Neuronal stem cell (in vitro differentiated cells): Measurements from ENCODE around the gene FADS2.

Experiments
- DNase-seq: peaks from one replicate; pipeline ENCODE4 v3.0.0-alpha.2; 2013; ENCODE audit warnings: low spot score
- H2AFZ ChIP-seq: one replicate; pipeline ENCODE4 v1.6.1; 2013; ENCODE audit warnings: mild to moderate bottlenecking, low read length, inconsistent platforms
- H2AK5ac ChIP-seq: 2 replicates; pipeline ENCODE4 v1.6.1; 2013; ENCODE audit warnings: low read depth, mild to moderate bottlenecking, inconsistent platforms, low read length, moderate library complexity, mixed read lengths
- H2BK120ac ChIP-seq: 2 replicates; pipeline ENCODE4 v1.6.1; 2013; ENCODE audit warnings: low read depth, mild to moderate bottlenecking, inconsistent platforms, low read length, moderate library complexity, mixed read lengths
- H2BK12ac ChIP-seq: one replicate; pipeline ENCODE4 v1.6.1; 2013; ENCODE audit warnings: low read length, inconsistent platforms
- H2BK15ac ChIP-seq: 2 replicates; pipeline ENCODE4 v1.6.1; 2013; ENCODE audit warnings: mild to moderate bottlenecking, low read length, inconsistent platforms, mixed read lengths
- H2BK5ac ChIP-seq: one replicate; pipeline ENCODE4 v1.6.1; 2013; ENCODE audit warnings: inconsistent platforms, mild to moderate bottlenecking, low read length, moderate library complexity
- H3K14ac ChIP-seq: one replicate; pipeline ENCODE4 v1.6.1; 2013; ENCODE audit warnings: low read length, inconsistent platforms
- H3K18ac ChIP-seq: 2 replicates; pipeline ENCODE4 v1.6.1; 2013; ENCODE audit warnings: low read length, inconsistent platforms
- H3K23ac ChIP-seq: 2 replicates; pipeline ENCODE4 v1.6.1; 2013; ENCODE audit warnings: low read depth, mild to moderate bottlenecking, mixed read lengths, low read length, inconsistent platforms; ENCODE audit not compliant: poor library complexity
- H3K27ac ChIP-seq: replicated peaks from 3 replicates; pipeline ENCODE4 v1.5.1; 2013; ENCODE audit warnings: low read length, inconsistent platforms
- H3K27me3 ChIP-seq, 3 experiments: 2 replicates each; pipeline ENCODE4 v1.6.1; 2013; ENCODE audit warnings: low read length in 3 of 3, mild to moderate bottlenecking in 2 of 3, inconsistent platforms in 1 of 3, low read depth in 1 of 3, mixed read lengths in 1 of 3, moderate library complexity in 1 of 3; ENCODE audit not compliant: control insufficient read depth in 3 of 3, insufficient read depth in 3 of 3
- H3K36me3 ChIP-seq, 2 donors: replicated peaks in 1 of 2; 2 replicates each; pipeline ENCODE4 v1.6.1; 2013; ENCODE audit warnings: low read length in 2 of 2; ENCODE audit not compliant: control insufficient read depth in 2 of 2, insufficient read depth in 2 of 2
- H3K4ac ChIP-seq: 2 replicates; pipeline ENCODE4 v1.6.1; 2013; ENCODE audit warnings: inconsistent platforms, mild to moderate bottlenecking, low read length, moderate library complexity
- H3K4me1 ChIP-seq, 2 donors: 1 replicate in 1 of 2; 2 replicates in 1 of 2; pipeline ENCODE4 v1.6.1; 2013; ENCODE audit warnings: low read length in 2 of 2, low read depth in 1 of 2; ENCODE audit not compliant: control insufficient read depth in 2 of 2, insufficient read depth in 1 of 2
- H3K4me2 ChIP-seq: one replicate; pipeline ENCODE4 v1.6.1; 2013; ENCODE audit warnings: mild to moderate bottlenecking, low read length, inconsistent platforms; ENCODE audit not compliant: insufficient read depth, poor library complexity, severe bottlenecking
- H3K4me3 ChIP-seq, 2 donors: 2 replicates each; pipeline ENCODE4 v1.5.1; 2013; ENCODE audit warnings: low read length in 2 of 2, mild to moderate bottlenecking in 2 of 2, inconsistent platforms in 1 of 2, moderate library complexity in 1 of 2
- H3K79me1 ChIP-seq: one replicate; pipeline ENCODE4 v1.6.1; 2013; ENCODE audit warnings: low read depth, mild to moderate bottlenecking, inconsistent platforms, low read length, moderate library complexity
- H3K9ac ChIP-seq: one replicate; pipeline ENCODE4 v1.6.1; 2013; ENCODE audit warnings: mild to moderate bottlenecking, low read depth, low read length, inconsistent platforms; ENCODE audit not compliant: poor library complexity
- H3K9me3 ChIP-seq, 2 donors: replicated peaks in 1 of 2; 2 replicates each; pipeline versions ENCODE3 to v1.6.1; 2013; ENCODE audit warnings: low read length in 2 of 2, mild to moderate bottlenecking in 2 of 2, inconsistent platforms in 1 of 2, low read depth in 1 of 2, mixed read lengths in 1 of 2, moderate library complexity in 1 of 2; ENCODE audit not compliant: control insufficient read depth in 2 of 2, insufficient read depth in 1 of 2
- H4K8ac ChIP-seq: one replicate; pipeline ENCODE4 v1.6.1; 2013; ENCODE audit warnings: low read depth, mild to moderate bottlenecking, inconsistent platforms, low read length, moderate library complexity
- H4K91ac ChIP-seq: one replicate; pipeline ENCODE4 v1.6.1; 2013; ENCODE audit warnings: low read length, low read depth, mild to moderate bottlenecking, inconsistent platforms; ENCODE audit not compliant: poor library complexity
- WGBS, 2 donors: extraction: QIAGEN DNeasy Blood & Tissue Kit; methylation state at CpG; one replicate each; pipeline ENCODE4 v1.1.7; 2013; ENCODE audit warnings: missing lambda C conversion rate in 2 of 2, mixed read lengths in 1 of 2; ENCODE audit not compliant: insufficient read length in 2 of 2, insufficient replicate concordance in 1 of 2; ENCODE audit errors: extremely low coverage in 2 of 2; 5-methylcytosine and 5-hydroxymethylcytosine counted together

Gene FADS2

GRCh38 chr11:61793083-61793828 lies 34.8 kb upstream of the FADS2 start:
- Histone ChIP-seq H2AK5ac (peak overlapping the region; percentile 33), H4K91ac (no peak overlapping the region), H2BK12ac (no peak overlapping the region), H2AFZ (peak overlapping the region; percentile 98), H3K27ac (peak overlapping the region; percentile 32), H3K23ac (no peak overlapping the region), H3K4me2 (peak overlapping the region; percentile 67), H4K8ac (no peak overlapping the region), H3K4ac (no peak overlapping the region), H3K9me3 (no peaks in the 10 kb centered on the region), H3K4me1 (peaks cover 3 to 11% of the 10 kb centered on the region in 2 donors), H3K9ac (peak overlapping the region; percentile 89), H3K4me3 (peak overlapping the region; percentile 93 to 98), H2BK15ac (no peak overlapping the region), H3K36me3 (peaks cover 39 to 67% of the 10 kb centered on the region in 2 donors), H3K79me1 (peaks cover 12% of the 10 kb centered on the region), H2BK5ac (peak overlapping the region; percentile 96), H3K14ac (no peak overlapping the region), H3K18ac (peak overlapping the region; percentile 93), H2BK120ac (no peak overlapping the region), H3K27me3 (no peaks in the 10 kb centered on the region)
- DNase-seq: no peak
- no CpG with 5 or more reads among the region's 29 CpGs for WGBS, 2 donors

- peaks cover 35 to 67% of the 10 kb centered on the region in 2 donors for H3K36me3 ChIP-seq
- H2AFZ ChIP-seq: no peak overlapping the region
- peaks cover 3 to 11% of the 10 kb centered on the region in 2 donors for H3K4me1 ChIP-seq
- no peak overlapping the region for H2BK5ac ChIP-seq
- H3K27ac ChIP-seq: no peak overlapping the region
- no peak overlapping the region for H3K9ac ChIP-seq
- H3K9me3 ChIP-seq: no peaks in the 10 kb centered on the region
- no peak overlapping the region for H4K91ac ChIP-seq
- H3K27me3 ChIP-seq: no peaks in the 10 kb centered on the region
- peak overlapping the region; percentile 67 for H3K4me2 ChIP-seq
- no peak overlapping the region for H2BK12ac ChIP-seq
- H2AK5ac ChIP-seq: no peak overlapping the region
- no peak overlapping the region for H3K18ac ChIP-seq
- DNase-seq: no peak
- H3K4ac ChIP-seq: no peak overlapping the region
- H3K4me3 ChIP-seq: peak overlapping the region; percentile 40 to 98
- H2BK120ac ChIP-seq: no peak overlapping the region
- WGBS, 2 donors: no CpG with 5 or more reads among the region's 3 CpGs
- no peak overlapping the region for H3K23ac ChIP-seq
- no peak overlapping the region for H4K8ac ChIP-seq
- H3K79me1 ChIP-seq: peaks cover 12% of the 10 kb centered on the region
- no peak overlapping the region for H2BK15ac ChIP-seq
- no peak overlapping the region for H3K14ac ChIP-seq
Observed at GRCh38 chr11:61793829-61794204, 34.3 kb upstream of the FADS2 start.

- H2BK120ac ChIP-seq: no peak overlapping the region
- no peak overlapping the region for H2BK5ac ChIP-seq
- no peak overlapping the region for H3K18ac ChIP-seq
- H3K14ac ChIP-seq: no peak overlapping the region
- H3K23ac ChIP-seq: no peak overlapping the region
- no peak overlapping the region for H2BK12ac ChIP-seq
- peaks cover 3 to 11% of the 10 kb centered on the region in 2 donors for H3K4me1 ChIP-seq
- H3K27ac ChIP-seq: no peak overlapping the region
- no peak overlapping the region for H2AK5ac ChIP-seq
- no peak overlapping the region for H2BK15ac ChIP-seq
- no peak overlapping the region for H4K91ac ChIP-seq
- H3K4me2 ChIP-seq: no peak overlapping the region
- H3K9ac ChIP-seq: no peak overlapping the region
- H3K4me3 ChIP-seq: no peak overlapping the region
- no peak overlapping the region for H3K4ac ChIP-seq
- no peak overlapping the region for H2AFZ ChIP-seq
- WGBS, 2 donors: no CpG with 5 or more reads among the region's 4 CpGs
- DNase-seq: no peak
- no peaks in the 10 kb centered on the region for H3K9me3 ChIP-seq
- peaks cover 30 to 67% of the 10 kb centered on the region in 2 donors for H3K36me3 ChIP-seq
- no peak overlapping the region for H4K8ac ChIP-seq
- no peaks in the 10 kb centered on the region for H3K27me3 ChIP-seq
- H3K79me1 ChIP-seq: peaks cover 11% of the 10 kb centered on the region
Observed at GRCh38 chr11:61794579-61794978, 33.5 kb upstream of the FADS2 start.

GRCh38 chr11:61795459-61795858 lies 32.6 kb upstream of the FADS2 start:
- no peak overlapping the region for H3K4me2 ChIP-seq
- H2AK5ac ChIP-seq: no peak overlapping the region
- no peak overlapping the region for H2BK5ac ChIP-seq
- no peak overlapping the region for H3K18ac ChIP-seq
- no peak for DNase-seq
- no peak overlapping the region for H4K8ac ChIP-seq
- H3K23ac ChIP-seq: peak overlapping the region; percentile 62
- peaks cover 9% of the 10 kb centered on the region for H3K79me1 ChIP-seq
- no peaks in the 10 kb centered on the region for H3K9me3 ChIP-seq
- H2BK120ac ChIP-seq: no peak overlapping the region
- peaks cover 26 to 67% of the 10 kb centered on the region in 2 donors for H3K36me3 ChIP-seq
- H2AFZ ChIP-seq: no peak overlapping the region
- no peak overlapping the region for H3K27ac ChIP-seq
- H4K91ac ChIP-seq: no peak overlapping the region
- peaks cover 3 to 11% of the 10 kb centered on the region in 2 donors for H3K4me1 ChIP-seq
- H3K9ac ChIP-seq: peak overlapping the region; percentile 21
- no peaks in the 10 kb centered on the region for H3K27me3 ChIP-seq
- no peak overlapping the region for H2BK12ac ChIP-seq
- H3K4me3 ChIP-seq: peak overlapping the region in 1 of 2 donors; percentile 37
- no peak overlapping the region for H3K4ac ChIP-seq
- no peak overlapping the region for H2BK15ac ChIP-seq
- H3K14ac ChIP-seq: no peak overlapping the region
- no CpG with 5 or more reads among the region's 12 CpGs for WGBS, 2 donors
